ENCODE measurements around the gene GNPDA1. TPM values are rescaled to one million over a fixed set of nuclear protein-coding genes. Genes with fewer than 3 reads are reported as not detected.
"Not testable (repeated sequence)": the region's sequence is repeated elsewhere in the genome, so short reads cannot be mapped to it uniquely, and the experiment has no call there.

GNPDA1 gene
- 62.0 and 62.1 TPM in 2 replicates for total RNA-seq (2014; rRNA removed; shearing (Covaris generic))
- polyA plus RNA-seq (2014; cell fraction: nucleus; rRNA removed): 46.8 and 54.3 TPM in 2 replicates

DNA sequence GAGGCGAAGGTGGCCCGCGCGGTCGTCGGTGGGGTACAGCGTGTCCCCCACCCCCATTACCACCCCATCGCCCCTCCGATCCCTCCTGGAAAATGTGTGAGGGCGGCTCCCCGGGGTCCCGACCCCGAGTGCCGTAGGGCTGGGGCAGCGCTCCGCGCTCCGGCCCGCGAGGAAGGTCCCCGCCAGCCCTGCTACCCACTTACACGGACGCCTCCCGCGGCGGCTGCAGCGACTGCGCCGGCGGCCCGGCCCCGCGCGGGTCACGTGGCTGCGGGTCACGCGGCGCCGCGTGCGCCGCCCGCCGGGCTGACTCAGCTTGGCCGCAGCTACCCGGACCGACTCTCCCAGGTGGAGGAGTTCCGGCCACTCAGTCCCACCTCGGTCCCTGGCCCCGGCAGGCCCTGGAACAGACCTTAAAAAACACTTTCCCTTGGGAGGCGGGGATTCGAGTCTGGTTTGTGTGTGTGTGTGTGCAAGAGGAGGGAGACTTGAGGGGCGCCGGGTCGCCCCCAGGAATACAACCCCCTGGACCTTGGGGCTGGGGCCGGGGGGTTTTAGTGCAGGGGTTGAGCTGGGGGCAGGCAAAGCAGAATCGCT is at the start of gene GNPDA1:
Gene GNPDA1, minus strand, starts transcription at position 236 of the 597 bp plus-strand sequence. CDS start 992 bp downstream, outside the sequence.
- DNase-seq (ENCODE audit: extremely low read depth, low read depth): peak; percentile 71

DNA sequence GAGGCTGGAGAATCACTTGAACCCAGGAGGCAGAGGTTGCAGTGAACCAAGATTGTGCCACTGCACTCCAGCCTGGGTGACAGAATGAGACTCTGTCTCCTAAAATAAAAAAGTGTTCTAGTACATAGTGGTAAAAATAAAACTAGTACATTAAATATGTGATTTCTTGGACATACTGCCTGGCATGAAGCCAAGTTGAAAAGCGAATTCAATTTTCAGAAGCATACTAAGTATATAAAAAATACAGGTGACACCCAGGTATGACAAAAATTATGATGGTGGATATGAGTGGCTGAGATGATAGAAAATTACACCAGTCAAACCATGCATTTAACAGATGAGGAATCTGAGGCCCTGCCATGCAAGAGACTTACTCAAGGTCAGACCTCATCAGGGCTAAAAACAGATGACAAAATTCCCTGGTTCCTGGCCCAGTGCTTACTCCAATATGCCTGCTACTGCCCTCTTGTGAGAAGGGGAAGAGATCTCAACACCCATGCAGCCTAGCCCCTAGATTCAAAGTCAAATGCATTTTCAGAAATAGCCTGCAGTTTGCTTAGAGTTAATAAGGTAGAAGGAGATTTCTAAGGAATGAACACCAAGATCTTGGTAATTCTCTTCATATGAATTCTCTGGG is 46.6 kb upstream of the GNPDA1 start:
- no peak for DNase-seq (ENCODE audit: extremely low read depth, low read depth)

DNA sequence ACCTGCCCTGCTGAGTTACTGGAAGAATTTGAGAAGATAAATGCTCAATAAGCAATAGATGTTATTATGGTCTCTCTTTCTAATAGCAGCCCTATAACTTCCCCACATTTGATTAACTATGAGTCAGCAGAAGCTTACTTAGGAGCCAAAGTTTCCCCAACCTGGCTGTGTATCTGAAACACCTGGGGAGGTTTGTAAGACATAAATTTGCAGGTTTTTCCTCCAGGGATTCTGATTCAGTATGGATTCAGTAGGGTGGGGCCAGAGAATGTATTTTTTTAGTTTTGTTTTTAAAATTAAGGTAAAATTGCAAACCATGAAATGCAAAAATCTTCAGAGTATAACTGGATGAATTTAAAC is 44.9 kb upstream of the GNPDA1 start:
- no peak for DNase-seq (ENCODE audit: extremely low read depth, low read depth)

GRCh38 chr5:142056816-142057696 is 44.2 kb upstream of the GNPDA1 start:
- no peak for DNase-seq (ENCODE audit: extremely low read depth, low read depth)

GRCh38 chr5:142055301-142055700 is 42.5 kb upstream of the GNPDA1 start:
- DNase-seq (ENCODE audit: extremely low read depth, low read depth): no peak

GRCh38 chr5:142053426-142054151 is 40.8 kb upstream of the GNPDA1 start:
- peak; percentile 66 for DNase-seq (ENCODE audit: extremely low read depth, low read depth)

DNA sequence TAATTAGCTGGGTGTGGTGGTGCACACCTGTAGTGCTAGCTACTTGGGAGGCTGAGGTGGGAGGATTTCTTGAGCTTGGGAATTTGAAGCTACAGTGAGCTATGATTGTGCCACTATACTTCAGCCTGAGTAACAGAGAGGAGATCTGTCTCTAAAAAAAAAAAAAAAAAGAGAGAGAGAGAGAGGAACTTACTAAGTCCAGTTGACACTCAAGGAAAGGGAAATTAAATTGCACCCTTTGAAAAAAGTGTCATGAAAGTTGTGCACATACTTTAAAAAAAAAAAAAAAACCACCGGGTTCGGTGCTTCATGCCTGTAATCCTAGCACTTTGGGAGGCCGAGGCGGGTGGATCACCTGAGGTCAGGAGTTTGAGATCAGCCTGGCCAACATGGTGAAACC is 39.2 kb upstream of the GNPDA1 start:
- not testable (repeated sequence) for DNase-seq (ENCODE audit: extremely low read depth, low read depth)

DNA sequence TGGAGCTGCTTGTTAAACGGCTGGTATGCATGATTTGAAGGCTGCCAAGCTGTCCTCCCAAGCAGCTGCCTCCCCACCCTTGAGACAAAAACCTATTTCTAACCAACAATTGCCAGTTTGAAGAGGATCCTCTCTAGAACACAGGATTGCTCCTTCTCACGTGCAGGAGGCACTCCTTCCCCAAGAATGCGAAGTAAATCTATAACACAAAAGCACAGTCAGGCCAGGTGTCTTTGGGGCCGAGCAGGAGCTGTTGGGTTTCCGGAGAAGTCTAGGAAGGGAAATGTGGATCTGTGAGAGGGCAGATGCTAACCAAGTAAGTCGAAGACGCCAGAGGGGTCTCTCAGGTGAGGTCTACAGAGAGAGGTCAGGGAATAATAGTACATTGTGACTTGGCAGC is 35.4 kb upstream of the GNPDA1 start:
- no peak for DNase-seq (ENCODE audit: extremely low read depth, low read depth)

- no peak for DNase-seq (ENCODE audit: extremely low read depth, low read depth)
These were observed 33.4 kb upstream of the GNPDA1 start for GRCh38 chr5:142046191-142046590.

GRCh38 chr5:142040881-142041280 is 28.1 kb upstream of the GNPDA1 start:
- DNase-seq (ENCODE audit: extremely low read depth, low read depth): not testable (repeated sequence)

DNA sequence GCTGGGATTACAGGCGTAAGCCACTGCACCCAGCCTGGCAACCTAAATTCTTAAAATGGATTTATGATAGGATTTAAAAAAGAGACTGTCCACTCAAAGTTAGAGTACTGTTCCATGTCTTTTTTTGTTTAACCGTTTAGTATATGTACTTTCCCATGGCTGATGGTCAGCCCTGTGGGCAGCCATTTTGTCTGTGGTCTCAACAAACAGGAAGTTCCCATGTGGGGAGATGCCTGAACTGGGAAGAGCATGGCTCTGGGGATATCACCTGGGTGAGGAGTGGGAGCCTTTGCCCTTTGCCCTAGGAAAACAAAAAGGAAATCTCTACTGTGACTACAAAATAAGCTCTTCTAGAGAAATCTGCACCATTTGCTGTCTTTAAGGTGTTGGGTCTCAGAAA is 27.5 kb upstream of the GNPDA1 start:
- DNase-seq (ENCODE audit: extremely low read depth, low read depth): no peak

DNA sequence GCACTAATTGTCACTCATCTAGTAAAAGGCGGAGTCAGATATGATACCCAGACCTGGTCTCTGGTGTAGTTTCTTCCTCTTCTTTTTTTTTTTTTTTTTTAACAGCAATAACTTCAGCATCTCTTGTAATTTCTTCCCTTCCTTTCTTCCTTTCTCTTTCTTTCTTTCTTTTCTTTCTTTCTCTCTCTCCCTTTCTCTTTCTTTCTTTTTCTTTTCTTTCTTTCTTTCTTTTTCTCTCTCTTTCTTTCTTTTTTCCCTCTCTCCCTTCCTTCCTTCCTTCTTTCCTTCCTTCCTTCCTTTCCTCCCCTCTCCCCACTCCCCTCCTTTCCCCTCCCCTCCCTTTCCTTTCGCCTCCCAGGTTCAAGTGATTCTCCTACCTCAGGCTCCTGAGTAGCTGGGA is 25.9 kb upstream of the GNPDA1 start:
- no peak for DNase-seq (ENCODE audit: extremely low read depth, low read depth)

DNA sequence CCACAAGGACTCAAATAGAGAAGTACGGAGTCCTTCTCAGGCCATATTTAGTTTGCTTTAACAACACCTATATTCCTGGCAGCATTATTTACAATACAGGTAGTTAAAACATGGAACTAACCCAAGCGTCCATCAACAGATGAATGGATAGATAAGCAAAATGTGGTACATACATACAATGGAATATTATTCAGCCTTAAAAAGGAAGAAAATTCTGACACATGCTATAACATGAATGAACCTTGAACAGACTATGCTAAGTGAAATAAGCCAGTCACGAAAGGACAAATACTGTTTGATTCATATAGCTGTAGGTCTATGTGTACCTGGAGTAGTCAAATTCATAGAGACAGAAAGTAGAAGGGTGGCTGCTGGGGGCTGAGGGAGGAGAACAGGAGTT is 24.8 kb upstream of the GNPDA1 start:
- not testable (repeated sequence) for DNase-seq (ENCODE audit: extremely low read depth, low read depth)

DNA sequence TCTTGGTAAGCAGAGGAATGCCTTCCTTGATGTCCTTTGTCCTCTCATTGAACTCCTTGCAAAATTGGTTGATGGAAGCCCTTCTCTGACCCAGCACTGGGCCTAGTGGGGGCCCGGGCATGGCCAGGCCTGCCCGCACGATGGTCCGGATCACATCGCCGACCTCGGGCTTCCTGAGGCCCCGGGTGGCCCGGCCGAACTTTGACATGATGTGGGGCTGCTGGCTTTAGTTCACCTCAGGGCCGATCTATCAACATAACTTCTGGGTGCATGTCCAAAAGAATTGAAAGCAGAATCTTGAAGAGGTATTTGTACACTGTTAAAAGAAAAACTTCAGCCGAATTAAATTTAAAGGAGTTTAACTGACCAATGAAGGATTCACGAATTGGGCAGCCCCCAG is 24.1 kb upstream of the GNPDA1 start:
- no peak for DNase-seq (ENCODE audit: extremely low read depth, low read depth)

DNA sequence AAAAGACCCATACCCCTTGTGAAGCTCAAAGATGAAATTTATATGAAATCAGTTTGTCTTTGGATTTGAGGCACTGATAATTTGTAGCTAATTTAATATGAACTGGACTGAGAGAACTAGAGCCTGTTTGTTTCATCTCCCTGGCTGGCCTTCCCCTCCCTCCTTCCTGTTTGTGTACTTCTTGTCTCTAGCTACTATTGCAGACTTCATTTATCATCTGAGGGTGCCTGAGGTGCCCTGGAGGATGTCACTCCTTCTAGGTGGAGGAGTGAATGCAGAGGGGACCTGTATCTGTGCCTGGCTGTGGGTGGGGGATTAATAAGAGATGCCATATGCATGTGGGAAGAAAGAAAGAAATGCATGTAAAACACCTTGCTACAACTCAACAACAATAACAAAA is 22.2 kb upstream of the GNPDA1 start:
- no peak for DNase-seq (ENCODE audit: extremely low read depth, low read depth)

- not testable (repeated sequence) for DNase-seq (ENCODE audit: extremely low read depth, low read depth)
These were observed 21.1 kb upstream of the GNPDA1 start for GRCh38 chr5:142033632-142034567.

DNA sequence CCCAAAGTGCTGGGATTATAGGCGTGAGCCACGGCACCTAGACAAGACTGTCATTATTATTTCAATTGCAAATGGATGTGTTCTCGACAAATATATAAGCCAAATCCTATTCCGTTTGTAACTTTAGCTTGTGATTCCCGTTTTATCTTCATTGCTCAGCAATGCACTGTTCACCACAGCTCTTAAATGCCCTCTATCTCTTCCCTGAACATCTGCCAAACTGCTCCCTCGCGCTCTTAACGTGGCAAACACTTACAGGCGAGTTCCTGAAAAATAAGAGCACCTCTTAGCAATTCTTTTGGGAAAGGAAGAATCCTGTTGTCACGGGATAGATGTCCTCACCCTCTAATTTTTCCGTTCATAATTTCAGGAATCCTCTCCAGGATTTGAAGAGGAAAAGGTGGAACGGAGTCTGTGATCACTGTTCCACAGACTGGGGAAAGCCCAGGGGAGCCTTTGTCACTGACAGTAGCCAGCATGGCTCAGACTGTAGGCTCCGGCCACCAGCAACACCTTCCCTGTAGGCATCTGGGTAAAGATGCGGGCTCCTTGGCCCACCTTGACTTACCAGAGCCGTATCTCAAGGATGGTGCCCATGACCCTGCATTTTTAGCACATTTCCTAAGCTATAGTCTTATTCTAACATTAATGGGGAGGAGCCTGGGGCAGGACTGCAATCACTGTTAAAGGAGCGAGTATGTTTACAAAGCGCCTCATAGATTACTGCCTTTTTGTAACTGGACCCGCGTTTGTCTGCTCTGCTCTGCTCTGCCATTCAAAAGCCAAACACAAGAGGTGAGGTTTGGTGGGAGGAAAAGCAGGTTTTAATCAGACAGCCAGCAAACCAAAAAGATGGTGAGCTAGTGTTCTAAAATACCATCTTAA is 20.2 kb upstream of the GNPDA1 start:
- no peak for DNase-seq (ENCODE audit: extremely low read depth, low read depth)

DNA sequence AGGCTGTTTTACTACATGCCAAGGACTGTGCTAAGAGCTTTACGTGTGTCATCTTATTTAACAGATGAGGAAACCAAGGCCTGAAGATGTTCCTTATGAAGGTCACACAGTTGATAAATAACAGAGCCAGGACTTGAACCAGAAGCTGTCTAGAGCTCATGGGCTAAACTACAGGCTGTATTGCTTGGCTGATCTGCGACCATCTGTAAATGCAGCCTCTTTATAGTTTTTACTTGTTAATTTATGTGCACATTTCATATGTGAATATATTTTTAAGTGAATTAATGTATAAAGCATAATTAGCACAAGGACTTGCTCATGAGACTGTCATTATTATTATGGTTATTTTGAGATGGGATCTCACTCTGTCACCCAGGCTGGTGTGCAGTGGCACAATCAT is 19.3 kb upstream of the GNPDA1 start:
- DNase-seq (ENCODE audit: extremely low read depth, low read depth): no peak

- no peak for DNase-seq (ENCODE audit: extremely low read depth, low read depth)
These were observed 12.8 kb upstream of the GNPDA1 start for GRCh38 chr5:142025637-142026036.
